Prostate gland (tissue), 2 donors: ENCODE data around the gene ART1. TPM values are rescaled to one million over a fixed set of nuclear protein-coding genes. Genes with fewer than 3 reads are reported as not detected.

Experiments
- DNase-seq: peaks from one replicate; pipeline ENCODE4 v3.0.0-alpha.2; 2019; ENCODE audit warnings: low spot score
- H3K27ac ChIP-seq, 2 donors: fragments of 200-600 bp; sonication (generic); 2 replicates each; pipeline ENCODE4 v1.5.1; 2017 to 2019
- H3K27me3 ChIP-seq: fragments of 200-600 bp; sonication (generic); replicated peaks from 2 replicates; pipeline ENCODE4 v1.5.1; 2019; ENCODE audit not compliant: insufficient read depth
- H3K36me3 ChIP-seq, 2 donors: fragments of 200-600 bp; sonication (generic); 1 replicate in 1 of 2; 2 replicates in 1 of 2; pipeline versions ENCODE4 v1.5.1 to v1.8.1; 2017 to 2019
- H3K4me1 ChIP-seq: fragments of 200-600 bp; sonication (generic); replicated peaks from 2 replicates; pipeline ENCODE4 v1.5.1; 2019
- H3K4me3 ChIP-seq, 2 donors: fragments of 200-600 bp; sonication (generic); 2 replicates each; pipeline ENCODE4 v1.5.1; 2017 to 2019
- H3K9me3 ChIP-seq: fragments of 200-600 bp; sonication (generic); 2 replicates; pipeline ENCODE4 v1.5.1; 2017
- POLR2A ChIP-seq: fragments of 450-650 bp; IDR thresholded peaks from one replicate; pipeline ENCODE4 v1.6.1; 2016; ENCODE audit warnings: antibody characterized with exemption, mild to moderate bottlenecking
- POLR2AphosphoS5 ChIP-seq: sonication (generic); formaldehyde crosslinking; IDR thresholded peaks from one replicate; pipeline ENCODE4 v1.6.1; 2017; ENCODE audit warnings: antibody characterized with exemption
- WGBS: methylation state at CpG from one replicate; pipeline ENCODE4 v1.1.5; 2018; 5-methylcytosine and 5-hydroxymethylcytosine counted together
- intact Hi-C: fragments of 100-400 bp; cut with DNase I; formaldehyde crosslinking; loops from one replicate; pipeline ENCODE4 v1.14.2; 2022
- total RNA-seq, 2 donors: library from RNA; depleted of rRNA; stranded (reverse); fragments of >200 nt; gene quantifications; one replicate each; pipeline ENCODE4 v1.1.0, GENCODE V29; 2016
- TF ChIP-seq, protein P1 (sequence below), 4 experiments: fragments of 200-600 bp in 2 of 4; fragments of 450-650 bp in 2 of 4; sonication (generic) in 2 of 4; IDR thresholded peaks; 1 replicate in 3 of 4; 2 replicates in 1 of 4; pipeline ENCODE4 v1.5.1; 2016 to 2019; ENCODE audit warnings: antibody characterized with exemption in 4 of 4, mild to moderate bottlenecking in 2 of 4, moderate library complexity in 2 of 4

Gene ART1
- total RNA-seq, 2 donors from 2014 or later, result not detected

DNA sequence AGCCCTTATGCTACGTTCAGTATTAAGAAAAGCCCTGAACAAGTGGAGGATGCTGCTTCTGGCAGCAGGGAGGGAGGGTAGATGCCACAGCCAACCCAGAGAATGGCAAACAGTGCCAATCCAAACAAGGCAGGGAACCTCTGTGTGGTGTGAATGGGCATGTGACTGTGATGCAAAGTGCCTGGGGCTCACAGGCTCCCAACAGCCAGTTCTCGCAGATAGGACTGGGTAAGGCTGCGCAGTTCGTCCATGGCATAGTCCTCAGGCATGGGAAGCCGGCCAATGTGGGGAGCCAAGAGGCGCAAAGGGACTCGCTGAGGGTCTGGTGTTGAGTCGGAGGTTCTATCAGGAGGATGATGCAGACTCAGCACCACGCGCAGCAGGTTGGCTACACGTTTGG is 31.0 kb downstream of the ART1 start:
- no peak for DNase-seq
- Histone ChIP-seq H3K36me3 (peaks cover 10 to 20% of the 10 kb centered on the region in 2 donors), H3K9me3 (no peaks in the 10 kb centered on the region), H3K27me3 (no peaks in the 10 kb centered on the region), H3K27ac (no peak overlapping the region), H3K4me1 (no peaks in the 10 kb centered on the region), H3K4me3 (no peak overlapping the region)
- WGBS, result 97% methylated on average over 11 of the region's 11 CpGs
- intact Hi-C loops, result no loop called here
- TF ChIP-seq POLR2A (no peak), POLR2AphosphoS5 (no peak)
- TF ChIP-seq, protein P1, sequence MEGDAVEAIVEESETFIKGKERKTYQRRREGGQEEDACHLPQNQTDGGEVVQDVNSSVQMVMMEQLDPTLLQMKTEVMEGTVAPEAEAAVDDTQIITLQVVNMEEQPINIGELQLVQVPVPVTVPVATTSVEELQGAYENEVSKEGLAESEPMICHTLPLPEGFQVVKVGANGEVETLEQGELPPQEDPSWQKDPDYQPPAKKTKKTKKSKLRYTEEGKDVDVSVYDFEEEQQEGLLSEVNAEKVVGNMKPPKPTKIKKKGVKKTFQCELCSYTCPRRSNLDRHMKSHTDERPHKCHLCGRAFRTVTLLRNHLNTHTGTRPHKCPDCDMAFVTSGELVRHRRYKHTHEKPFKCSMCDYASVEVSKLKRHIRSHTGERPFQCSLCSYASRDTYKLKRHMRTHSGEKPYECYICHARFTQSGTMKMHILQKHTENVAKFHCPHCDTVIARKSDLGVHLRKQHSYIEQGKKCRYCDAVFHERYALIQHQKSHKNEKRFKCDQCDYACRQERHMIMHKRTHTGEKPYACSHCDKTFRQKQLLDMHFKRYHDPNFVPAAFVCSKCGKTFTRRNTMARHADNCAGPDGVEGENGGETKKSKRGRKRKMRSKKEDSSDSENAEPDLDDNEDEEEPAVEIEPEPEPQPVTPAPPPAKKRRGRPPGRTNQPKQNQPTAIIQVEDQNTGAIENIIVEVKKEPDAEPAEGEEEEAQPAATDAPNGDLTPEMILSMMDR (IDR thresholded peaks at IDR 0.05), result no peak

DNA sequence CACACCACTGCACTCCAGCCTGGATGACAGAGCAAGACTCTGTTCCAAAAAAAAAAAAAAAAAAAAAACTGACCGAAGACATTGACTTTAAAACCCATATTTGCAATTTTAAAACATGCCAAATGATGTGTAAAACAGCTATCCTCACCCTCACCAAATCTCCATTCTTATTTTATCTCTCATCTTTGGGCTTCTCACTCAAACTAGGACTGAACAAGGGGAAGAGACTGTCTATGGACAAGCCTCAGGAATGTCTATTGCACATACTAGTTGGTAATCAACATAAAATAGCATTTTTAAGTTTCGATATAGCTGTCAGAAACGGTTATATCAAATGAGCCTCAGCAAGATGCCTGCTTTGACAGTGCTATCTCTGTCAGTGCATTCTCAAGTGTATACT is 34.1 kb downstream of the ART1 start:
- DNase-seq, result no peak
- no peak overlapping the region for H3K4me3 ChIP-seq
- H3K27ac ChIP-seq, result no peak overlapping the region
- H3K27me3 ChIP-seq, result no peaks in the 10 kb centered on the region
- peaks cover 7 to 17% of the 10 kb centered on the region in 2 donors for H3K36me3 ChIP-seq
- TF ChIP-seq POLR2AphosphoS5, result no peak
- no peak for TF ChIP-seq POLR2A
- TF ChIP-seq, protein P1 (IDR thresholded peaks at IDR 0.05), result no peak
- 96% methylated on average over 3 of the region's 3 CpGs for WGBS
- no peaks in the 10 kb centered on the region for H3K4me1 ChIP-seq
- intact Hi-C loops, result no loop called here
- no peaks in the 10 kb centered on the region for H3K9me3 ChIP-seq

GRCh38 chr11:3683039-3683438 is 38.1 kb downstream of the ART1 start:
- no peak overlapping the region for H3K27ac ChIP-seq
- no peaks in the 10 kb centered on the region for H3K4me1 ChIP-seq
- no peak overlapping the region for H3K4me3 ChIP-seq
- WGBS, result 83% methylated on average over 9 of the region's 9 CpGs
- no peak for DNase-seq
- intact Hi-C loops, result no loop called here
- no peaks in the 10 kb centered on the region for H3K27me3 ChIP-seq
- TF ChIP-seq POLR2AphosphoS5 (no peak), POLR2A (no peak)
- TF ChIP-seq, protein P1 (IDR thresholded peaks at IDR 0.05), result no peak
- H3K36me3 ChIP-seq, result peaks cover 6 to 7% of the 10 kb centered on the region in 2 donors
- no peaks in the 10 kb centered on the region for H3K9me3 ChIP-seq

GRCh38 chr11:3684129-3684818 is 39.3 kb downstream of the ART1 start:
- H3K36me3 ChIP-seq, result peaks cover 0 to 5% of the 10 kb centered on the region in 2 donors
- no peaks in the 10 kb centered on the region for H3K9me3 ChIP-seq
- TF ChIP-seq, protein P1 (IDR thresholded peaks at IDR 0.05), result no peak
- TF ChIP-seq POLR2A, result no peak
- H3K4me3 ChIP-seq, result no peak overlapping the region
- no peaks in the 10 kb centered on the region for H3K4me1 ChIP-seq
- H3K27ac ChIP-seq, result no peak overlapping the region
- no peak for DNase-seq
- H3K27me3 ChIP-seq, result no peaks in the 10 kb centered on the region
- WGBS, result 94% methylated on average over 12 of the region's 12 CpGs
- intact Hi-C loops, result no loop called here

DNA sequence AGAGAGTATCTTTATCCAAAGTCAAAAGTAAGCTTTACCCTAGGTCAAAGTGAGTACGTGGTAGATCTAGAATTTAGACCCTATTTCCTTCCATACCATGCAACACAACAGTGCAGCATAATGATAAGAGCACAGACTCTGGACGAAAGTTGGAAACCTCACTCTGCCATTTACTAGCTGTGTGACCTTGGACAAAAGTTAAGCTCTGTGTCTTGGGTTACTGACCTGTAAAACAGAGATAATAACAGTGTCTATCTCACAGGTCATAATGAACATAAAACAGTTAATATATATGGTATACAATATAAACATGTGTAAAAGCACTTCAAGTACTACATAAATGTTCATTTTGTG is 39.9 kb downstream of the ART1 start:
- Histone ChIP-seq H3K27ac (no peak overlapping the region), H3K36me3 (no peaks in the 10 kb centered on the region), H3K9me3 (no peaks in the 10 kb centered on the region), H3K27me3 (no peaks in the 10 kb centered on the region), H3K4me1 (no peaks in the 10 kb centered on the region), H3K4me3 (no peak overlapping the region)
- WGBS, result 52% methylated on average over 2 of the region's 2 CpGs
- DNase-seq, result no peak
- TF ChIP-seq, protein P1 (IDR thresholded peaks at IDR 0.05), result no peak
- TF ChIP-seq POLR2AphosphoS5 (no peak), POLR2A (no peak)
- intact Hi-C loops, result no loop called here
